Keratinocyte (primary cell): ENCODE results near the gene STXBP2. TPM values are rescaled to one million over a fixed set of nuclear protein-coding genes. Genes with fewer than 3 reads are reported as not detected.

Source experiments
- DNase-seq: peaks from one replicate; pipeline ENCODE4 v3.0.0-alpha.2; 2011; ENCODE audit warnings: low read depth, missing footprints, low spot score
- FAIRE-seq: peaks from 2 replicates; lab custom pipeline; 2011; peaks lifted over from hg19 to GRCh38; lab: Jason Lieb, UNC
- H2AFZ ChIP-seq: 2 replicates; pipeline ENCODE4 v1.6.0; 2012; ENCODE audit warnings: low read length, control low read depth, inconsistent platforms; ENCODE audit not compliant: control insufficient read depth
- H3K27ac ChIP-seq: 2 replicates; pipeline ENCODE4 v1.5.1; 2011; ENCODE audit warnings: low read length; ENCODE audit not compliant: control insufficient read depth, insufficient read depth
- H3K27me3 ChIP-seq: 3 replicates; pipeline ENCODE4 v1.6.0; 2011; ENCODE audit warnings: low read length; ENCODE audit not compliant: control insufficient read depth, insufficient read depth; ENCODE audit errors: extremely low read depth
- H3K36me3 ChIP-seq, 2 experiments: 2 replicates in 1 of 2; 3 replicates in 1 of 2; pipeline ENCODE4 v1.5.1; 2011; ENCODE audit warnings: low read length in 2 of 2, mild to moderate bottlenecking in 1 of 2; ENCODE audit not compliant: control insufficient read depth in 2 of 2, insufficient read depth in 2 of 2; ENCODE audit errors: extremely low read depth in 1 of 2
- H3K4me1 ChIP-seq: 3 replicates; pipeline ENCODE4 v1.5.1; 2011; ENCODE audit warnings: low read length; ENCODE audit not compliant: control insufficient read depth, insufficient read depth; ENCODE audit errors: extremely low read depth
- H3K4me2 ChIP-seq: 3 replicates; pipeline ENCODE4 v1.6.0; 2011; ENCODE audit warnings: low read depth, low read length; ENCODE audit not compliant: control insufficient read depth, insufficient read depth; ENCODE audit errors: extremely low read depth
- H3K4me3 ChIP-seq, 3 experiments: fragments of 200-600 bp in 1 of 3; sonication (generic) in 1 of 3; 2 replicates in 2 of 3; 3 replicates in 1 of 3; pipeline ENCODE4 v1.5.1; 2011 to 2016; ENCODE audit warnings: low read length in 3 of 3, mild to moderate bottlenecking in 3 of 3, control low read depth in 2 of 3, inconsistent platforms in 1 of 3, low read depth in 1 of 3, mixed read lengths in 1 of 3, mixed run types in 1 of 3, moderate library complexity in 1 of 3; ENCODE audit not compliant: control insufficient read depth in 2 of 3, insufficient read depth in 2 of 3; ENCODE audit errors: extremely low read depth in 1 of 3
- H3K79me2 ChIP-seq: 2 replicates; pipeline ENCODE4 v1.6.0; 2012; ENCODE audit warnings: low read length; ENCODE audit not compliant: control insufficient read depth, insufficient read depth
- H3K9ac ChIP-seq: 3 replicates; pipeline ENCODE4 v1.6.0; 2011; ENCODE audit warnings: low read length; ENCODE audit not compliant: control insufficient read depth, insufficient read depth; ENCODE audit errors: extremely low read depth
- H3K9me1 ChIP-seq: 3 replicates; pipeline ENCODE4 v1.6.0; 2011; ENCODE audit warnings: low read length; ENCODE audit not compliant: control insufficient read depth, insufficient read depth; ENCODE audit errors: extremely low read depth
- H3K9me3 ChIP-seq: 2 replicates; pipeline ENCODE4 v1.5.1; 2012; ENCODE audit warnings: low read depth, low read length; ENCODE audit not compliant: control insufficient read depth
- H4K20me1 ChIP-seq: 3 replicates; pipeline ENCODE4 v1.6.0; 2011; ENCODE audit warnings: low read length; ENCODE audit not compliant: control insufficient read depth, insufficient read depth; ENCODE audit errors: extremely low read depth
- EZH2 ChIP-seq: IDR thresholded peaks from one replicate; pipeline ENCODE4 v1.6.1; 2012; ENCODE audit warnings: inconsistent platforms, mild to moderate bottlenecking, low read length, moderate library complexity
- dilution Hi-C: fragments of 300-500 bp; cut with MboI; formaldehyde crosslinking; loops from one replicate; pipeline ENCODE4 v1.7.0; 2020; ENCODE audit warnings: low sequenced_read_pairs; ENCODE audit not compliant: extremely low pct_ligation_motif_present
- polyA plus RNA-seq, 5 experiments: library from polyadenylated mRNA; depleted of rRNA in 3 of 5; stranded (reverse) in 3 of 5; stranded (forward) in 1 of 5; unstranded in 1 of 5; fragments of >200 nt; gene quantifications; 1 replicate in 1 of 5; 2 replicates in 3 of 5; 3 replicates in 1 of 5; pipeline versions ENCODE4 v1.2.1 to v1.2.3, GENCODE V29; 2011 to 2012; ENCODE audit warnings: missing spikeins in 2 of 5, low read depth in 1 of 5, low replicate concordance in 1 of 5
- TF ChIP-seq, protein P1 (sequence below), 3 experiments: IDR thresholded peaks in 1 of 3; conservative IDR thresholded peaks in 1 of 3; optimal IDR thresholded peaks in 1 of 3; 2 replicates in 2 of 3; 3 replicates in 1 of 3; pipeline versions ENCODE3 to v1.5.1; 2011; ENCODE audit warnings: low read length in 3 of 3, mild to moderate bottlenecking in 3 of 3, moderate library complexity in 2 of 3, control low read depth in 1 of 3, inconsistent platforms in 1 of 3; ENCODE audit not compliant: insufficient read depth in 2 of 3; ENCODE audit errors: extremely low read depth in 1 of 3

STXBP2 gene
- polyA plus RNA-seq, 1 donor (not counting 4 experiments of a cell fraction or from before 2014, with no cell fraction given), result 58.8 TPM

DNA sequence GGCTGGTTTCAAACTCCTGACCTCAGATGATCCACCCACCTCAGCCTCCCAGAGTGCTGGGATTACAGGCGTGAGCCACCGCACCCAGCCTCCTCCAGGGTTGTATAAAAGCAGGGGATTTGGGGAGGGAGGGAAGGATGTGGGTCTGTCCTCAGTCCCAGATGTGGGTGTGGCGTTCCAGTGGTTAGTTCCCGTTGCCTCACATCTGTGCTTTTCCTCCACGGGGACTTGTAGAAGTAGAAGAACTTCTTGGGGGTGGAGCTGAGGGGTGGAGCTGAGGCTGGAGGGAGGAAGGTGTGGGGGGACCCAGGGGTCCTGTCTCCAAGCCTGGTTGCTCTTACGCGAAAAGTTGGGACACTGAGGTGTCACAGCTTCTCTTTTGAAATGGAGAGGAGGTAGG is 39.5 kb downstream of the STXBP2 start:
- dilution Hi-C loops, result no loop called here
- Histone ChIP-seq H3K27ac (no peak overlapping the region), H2AFZ (no peak overlapping the region), H3K27me3 (peaks cover 9% of the 10 kb centered on the region), H3K9ac (no peak overlapping the region), H3K36me3 (no peaks in the 10 kb centered on the region), H3K4me3 (no peak overlapping the region), H3K4me1 (peaks cover 3% of the 10 kb centered on the region), H3K79me2 (peaks cover 6% of the 10 kb centered on the region), H3K9me3 (no peaks in the 10 kb centered on the region), H3K9me1 (no peaks in the 10 kb centered on the region), H4K20me1 (no peaks in the 10 kb centered on the region), H3K4me2 (no peak overlapping the region)
- no peak for DNase-seq
- no peak for FAIRE-seq
- no peak for TF ChIP-seq EZH2
- TF ChIP-seq, protein P1, sequence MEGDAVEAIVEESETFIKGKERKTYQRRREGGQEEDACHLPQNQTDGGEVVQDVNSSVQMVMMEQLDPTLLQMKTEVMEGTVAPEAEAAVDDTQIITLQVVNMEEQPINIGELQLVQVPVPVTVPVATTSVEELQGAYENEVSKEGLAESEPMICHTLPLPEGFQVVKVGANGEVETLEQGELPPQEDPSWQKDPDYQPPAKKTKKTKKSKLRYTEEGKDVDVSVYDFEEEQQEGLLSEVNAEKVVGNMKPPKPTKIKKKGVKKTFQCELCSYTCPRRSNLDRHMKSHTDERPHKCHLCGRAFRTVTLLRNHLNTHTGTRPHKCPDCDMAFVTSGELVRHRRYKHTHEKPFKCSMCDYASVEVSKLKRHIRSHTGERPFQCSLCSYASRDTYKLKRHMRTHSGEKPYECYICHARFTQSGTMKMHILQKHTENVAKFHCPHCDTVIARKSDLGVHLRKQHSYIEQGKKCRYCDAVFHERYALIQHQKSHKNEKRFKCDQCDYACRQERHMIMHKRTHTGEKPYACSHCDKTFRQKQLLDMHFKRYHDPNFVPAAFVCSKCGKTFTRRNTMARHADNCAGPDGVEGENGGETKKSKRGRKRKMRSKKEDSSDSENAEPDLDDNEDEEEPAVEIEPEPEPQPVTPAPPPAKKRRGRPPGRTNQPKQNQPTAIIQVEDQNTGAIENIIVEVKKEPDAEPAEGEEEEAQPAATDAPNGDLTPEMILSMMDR (optimal IDR thresholded peaks at IDR 0.05 in 1 of 3, IDR thresholded peaks at IDR 0.05 in 1 of 3, conservative IDR thresholded peaks at IDR 0.05 in 1 of 3; ENCODE audit: extremely low read depth in 1 of 3, insufficient read depth in 2 of 3, low read length in 3 of 3), result no peak

DNA sequence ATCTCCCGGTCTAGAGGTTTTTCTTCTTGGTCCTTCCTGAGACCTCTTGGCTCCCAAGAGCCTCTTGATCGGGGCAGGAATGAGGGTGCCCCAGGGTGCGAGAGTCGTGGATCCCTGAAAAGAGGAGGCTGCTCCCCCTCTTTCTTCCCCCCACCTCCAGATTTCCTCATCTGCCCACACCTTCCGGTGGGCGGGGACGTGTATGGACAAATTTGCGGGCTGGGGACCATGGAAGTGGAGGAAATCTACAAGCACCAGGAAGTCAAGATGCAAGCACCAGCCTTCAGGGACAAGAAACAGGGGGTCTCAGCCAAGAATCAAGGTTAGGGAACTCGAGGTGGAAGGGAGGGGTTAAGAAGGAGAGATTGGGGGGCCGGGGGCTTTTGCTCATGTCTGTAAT is 39.9 kb downstream of the STXBP2 start, which contains the start of gene MCEMP1:
Gene MCEMP1, plus strand, starts transcription at position 237 of the 400 bp plus-strand sequence. Its CDS starts 31 bp downstream, at position 268.
- Histone ChIP-seq H3K9me1 (no peaks in the 10 kb centered on the region), H3K27me3 (peaks cover 9% of the 10 kb centered on the region), H3K9me3 (no peaks in the 10 kb centered on the region), H3K36me3 (no peaks in the 10 kb centered on the region), H4K20me1 (no peaks in the 10 kb centered on the region), H3K27ac (no peak within 1 kb of the TSS), H3K79me2 (peaks cover 8% of the 10 kb centered on the region), H3K4me3 (no peak within 1 kb of the TSS), H2AFZ (no peak within 1 kb of the TSS), H3K4me1 (peaks cover 5% of the 10 kb centered on the region), H3K4me2 (no peak within 1 kb of the TSS), H3K9ac (no peak within 1 kb of the TSS)
- dilution Hi-C loops, result no loop called here
- no peak for FAIRE-seq
- TF ChIP-seq, protein P1 (optimal IDR thresholded peaks at IDR 0.05 in 1 of 3, IDR thresholded peaks at IDR 0.05 in 1 of 3, conservative IDR thresholded peaks at IDR 0.05 in 1 of 3; ENCODE audit: extremely low read depth in 1 of 3, insufficient read depth in 2 of 3, low read length in 3 of 3), result no peak
- no peak for TF ChIP-seq EZH2
- DNase-seq, result no peak
